H9 (cell line): ENCODE data around the gene PLEKHG1. TPM values are rescaled to one million over a fixed set of nuclear protein-coding genes. Genes with fewer than 3 reads are reported as not detected.

Source experiments
- DNase-seq: peaks from one replicate; pipeline ENCODE4 v3.0.0-alpha.2; 2017
- H2AFZ ChIP-seq: one replicate; pipeline ENCODE4 v1.6.1; 2013; ENCODE audit warnings: mild to moderate bottlenecking, low read length, control low read depth, moderate library complexity
- H2AK5ac ChIP-seq: 2 replicates; pipeline ENCODE4 v1.6.1; 2013; ENCODE audit warnings: low read length, control low read depth, mixed read lengths; ENCODE audit not compliant: insufficient read length
- H2BK120ac ChIP-seq: one replicate; pipeline ENCODE4 v1.6.1; 2013; ENCODE audit warnings: low read depth, mild to moderate bottlenecking, low read length, control low read depth, inconsistent platforms; ENCODE audit not compliant: poor library complexity, severe bottlenecking
- H2BK12ac ChIP-seq: 2 replicates; pipeline ENCODE4 v1.6.1; 2013; ENCODE audit warnings: low read length, control low read depth, mixed read lengths, low read depth; ENCODE audit not compliant: insufficient read length
- H2BK15ac ChIP-seq: 2 replicates; pipeline ENCODE4 v1.6.1; 2013; ENCODE audit warnings: low read depth, low read length, control low read depth
- H2BK20ac ChIP-seq: one replicate; pipeline ENCODE4 v1.6.1; 2013; ENCODE audit warnings: low read depth, mild to moderate bottlenecking, low read length, control low read depth, inconsistent platforms; ENCODE audit not compliant: poor library complexity, severe bottlenecking
- H2BK5ac ChIP-seq: 2 replicates; pipeline ENCODE4 v1.6.1; 2013; ENCODE audit warnings: low read length, control low read depth, mixed read lengths; ENCODE audit not compliant: insufficient read length
- H3K14ac ChIP-seq: 2 replicates; pipeline ENCODE4 v1.6.1; 2013; ENCODE audit warnings: low read length, control low read depth; ENCODE audit not compliant: insufficient read depth
- H3K18ac ChIP-seq: 2 replicates; pipeline ENCODE4 v1.6.1; 2013; ENCODE audit warnings: low read depth, mild to moderate bottlenecking, mixed read lengths, low read length, control low read depth; ENCODE audit not compliant: insufficient read length
- H3K23ac ChIP-seq: 2 replicates; pipeline ENCODE4 v1.6.1; 2013; ENCODE audit warnings: low read length, control low read depth, mixed read lengths, low read depth; ENCODE audit not compliant: insufficient read length
- H3K23me2 ChIP-seq: 2 replicates; pipeline ENCODE4 v1.6.1; 2013; ENCODE audit warnings: low read depth, mild to moderate bottlenecking, mixed read lengths, low read length, control low read depth; ENCODE audit not compliant: insufficient read length, poor library complexity, severe bottlenecking
- H3K27ac ChIP-seq: 2 replicates; pipeline ENCODE4 v1.5.1; 2013; ENCODE audit warnings: low read length, control low read depth, mixed read lengths, low read depth; ENCODE audit not compliant: insufficient read length
- H3K27me3 ChIP-seq: 2 replicates; pipeline ENCODE4 v1.6.1; 2013; ENCODE audit warnings: low read length, control low read depth, inconsistent platforms; ENCODE audit not compliant: insufficient read depth
- H3K4ac ChIP-seq: 2 replicates; pipeline ENCODE4 v1.6.1; 2013; ENCODE audit warnings: low read depth, mild to moderate bottlenecking, control low read depth, inconsistent platforms, low read length, moderate library complexity
- H3K4me1 ChIP-seq: 2 replicates; pipeline ENCODE4 v1.6.1; 2013; ENCODE audit warnings: low read length, control low read depth, inconsistent platforms; ENCODE audit not compliant: insufficient read depth
- H3K4me2 ChIP-seq: 2 replicates; pipeline ENCODE4 v1.6.1; 2013; ENCODE audit warnings: low read length, control low read depth, mixed read lengths; ENCODE audit not compliant: insufficient read length, insufficient read depth
- H3K56ac ChIP-seq: 2 replicates; pipeline ENCODE4 v1.6.1; 2013; ENCODE audit warnings: low read depth, mild to moderate bottlenecking, mixed read lengths, low read length, control low read depth; ENCODE audit not compliant: insufficient read length
- H3K79me1 ChIP-seq: 2 replicates; pipeline ENCODE4 v1.6.1; 2013; ENCODE audit warnings: low read depth, mild to moderate bottlenecking, moderate library complexity, low read length, control low read depth, inconsistent platforms; ENCODE audit not compliant: insufficient read depth, poor library complexity, severe bottlenecking
- H3K79me2 ChIP-seq: 2 replicates; pipeline ENCODE4 v1.6.1; 2013; ENCODE audit warnings: low read length, control low read depth, inconsistent platforms; ENCODE audit not compliant: insufficient read depth
- H3K9ac ChIP-seq: 2 replicates; pipeline ENCODE4 v1.6.1; 2013; ENCODE audit warnings: low read length, control low read depth, mixed read lengths; ENCODE audit not compliant: insufficient read length; ENCODE audit errors: extremely low read depth
- H3K9me3 ChIP-seq: one replicate; pipeline ENCODE4 v1.6.1; 2013; ENCODE audit warnings: low read depth, low read length, inconsistent platforms; ENCODE audit not compliant: control insufficient read depth
- H3T11ph ChIP-seq: one replicate; pipeline ENCODE4 v1.6.1; 2013; ENCODE audit warnings: mild to moderate bottlenecking, low read length, control low read depth, inconsistent platforms
- H4K20me1 ChIP-seq: one replicate; pipeline ENCODE4 v1.6.1; 2013; ENCODE audit not compliant: control insufficient read depth, insufficient read length, insufficient read depth
- H4K5ac ChIP-seq: 2 replicates; pipeline ENCODE4 v1.6.1; 2013; ENCODE audit warnings: low read depth, mild to moderate bottlenecking, mixed read lengths, low read length, control low read depth; ENCODE audit not compliant: insufficient read length
- H4K8ac ChIP-seq: replicated peaks from 2 replicates; pipeline ENCODE4 v1.6.1; 2013; ENCODE audit warnings: low read length, control low read depth, mixed read lengths, low read depth; ENCODE audit not compliant: insufficient read length
- H4K91ac ChIP-seq: 2 replicates; pipeline ENCODE4 v1.6.1; 2013; ENCODE audit warnings: low read depth, mild to moderate bottlenecking, moderate library complexity, mixed read lengths, low read length, control low read depth; ENCODE audit not compliant: insufficient read length
- H3K27ac Mint-ChIP-seq, 3 experiments: 2 replicates in 2 of 3; 3 replicates in 1 of 3; pipeline ENCODE4 v1.8.0; 2020 to 2021; ENCODE audit warnings: mixed read lengths in 3 of 3, mild to moderate bottlenecking in 1 of 3, moderate library complexity in 1 of 3
- H3K27me3 Mint-ChIP-seq: 2 replicates; pipeline ENCODE4 v1.8.0; 2021; ENCODE audit warnings: low read depth, mild to moderate bottlenecking, moderate library complexity, mixed read lengths
- H3K36me3 Mint-ChIP-seq, 3 experiments: 2 replicates in 2 of 3; 3 replicates in 1 of 3; pipeline ENCODE4 v1.8.0; 2020 to 2021; ENCODE audit warnings: low read depth in 3 of 3, mixed read lengths in 3 of 3; ENCODE audit not compliant: insufficient read depth in 1 of 3
- H3K4me1 Mint-ChIP-seq, 2 experiments: 2 replicates each; pipeline ENCODE4 v1.8.0; 2020; ENCODE audit warnings: mixed read lengths in 2 of 2
- H3K4me3 Mint-ChIP-seq, 2 experiments: 2 replicates in 1 of 2; 3 replicates in 1 of 2; pipeline ENCODE4 v1.8.0; 2020 to 2021; ENCODE audit warnings: mild to moderate bottlenecking in 2 of 2, mixed read lengths in 2 of 2, moderate library complexity in 1 of 2
- H3K9me3 Mint-ChIP-seq, 2 experiments: 2 replicates in 1 of 2; 3 replicates in 1 of 2; pipeline ENCODE4 v1.8.0; 2020; ENCODE audit warnings: mild to moderate bottlenecking in 2 of 2, mixed read lengths in 2 of 2, moderate library complexity in 1 of 2
- CTCF ChIP-seq: fragments of 200-600 bp; sonication (generic); conservative IDR thresholded peaks from 3 replicates; pipeline ENCODE4 v1.8.0; 2021; ENCODE audit warnings: antibody characterized with exemption, mild to moderate bottlenecking
- WGBS: extraction: QIAGEN DNeasy Blood & Tissue Kit; methylation state at CpG from one replicate; pipeline ENCODE4 v1.1.7; 2013; ENCODE audit warnings: missing lambda C conversion rate, low lambda C conversion rate, mixed read lengths; ENCODE audit not compliant: insufficient read length; ENCODE audit errors: extremely low coverage; 5-methylcytosine and 5-hydroxymethylcytosine counted together
- total RNA-seq: library from RNA; stranded (reverse); gene quantifications from 2 replicates; pipeline ENCODE4 v1.2.1, GENCODE V29; 2021

The PLEKHG1 gene
- total RNA-seq, 1 experiment from 2014 or later, result 1.0 TPM

- H3K27ac Mint-ChIP-seq, result no peak overlapping the region
- H2AFZ ChIP-seq, result no peak overlapping the region
- no peak overlapping the region for H4K8ac ChIP-seq
- no peak overlapping the region for H2BK20ac ChIP-seq
- no peaks in the 10 kb centered on the region for H3K79me1 ChIP-seq
- no peak overlapping the region for H2AK5ac ChIP-seq
- no peaks in the 10 kb centered on the region; the same call in 1 of the 2 replicates for H3K27me3 Mint-ChIP-seq
- H2BK15ac ChIP-seq, result no peak overlapping the region
- no peak overlapping the region for H4K91ac ChIP-seq
- H2BK5ac ChIP-seq, result no peak overlapping the region
- H3K14ac ChIP-seq, result no peak overlapping the region
- no peaks in the 10 kb centered on the region for H3K27me3 ChIP-seq
- no peaks in the 10 kb centered on the region for H3K9me3 Mint-ChIP-seq
- H3K27ac ChIP-seq, result no peak overlapping the region
- no peak overlapping the region for H3K4me3 Mint-ChIP-seq
- no peak for TF ChIP-seq CTCF
- H2BK120ac ChIP-seq, result no peak overlapping the region
- no peak overlapping the region for H3T11ph ChIP-seq
- no peak for DNase-seq
- no peak overlapping the region for H3K4ac ChIP-seq
- H3K23ac ChIP-seq, result no peak overlapping the region
- no peak overlapping the region for H3K18ac ChIP-seq
- H4K20me1 ChIP-seq, result no peaks in the 10 kb centered on the region
- H3K4me2 ChIP-seq, result no peak overlapping the region
- no CpG with 5 or more reads among the region's 1 CpG for WGBS
- H4K5ac ChIP-seq, result no peak overlapping the region
- no peaks in the 10 kb centered on the region for H3K23me2 ChIP-seq
- no peaks in the 10 kb centered on the region for H3K36me3 Mint-ChIP-seq
- no peak overlapping the region for H3K9ac ChIP-seq
- no peak overlapping the region for H3K56ac ChIP-seq
- H3K4me1 Mint-ChIP-seq, result peaks cover 0 to 4% of the 10 kb centered on the region in 2 experiments; a peak in 2 of 4 replicates
- peaks cover 2% of the 10 kb centered on the region; the same call in 1 of the 2 replicates for H3K4me1 ChIP-seq
- H3K9me3 ChIP-seq, result no peaks in the 10 kb centered on the region
- H3K79me2 ChIP-seq, result no peaks in the 10 kb centered on the region
- H2BK12ac ChIP-seq, result no peak overlapping the region
These were observed 37.6 kb downstream of the PLEKHG1 start for GRCh38 chr6:150637266-150637665.
